Esophagus mucosa (tissue), 1 donor: ENCODE data around the gene FALEC. TPM values are rescaled to one million over a fixed set of nuclear protein-coding genes. Genes with fewer than 3 reads are reported as not detected.
"Not testable (repeated sequence)": the region's sequence is repeated elsewhere in the genome, so short reads cannot be mapped to it uniquely, and the experiment has no call there.

Source experiments
- ATAC-seq: fragments of 200-7000 bp; cut with Tn5 transposase; one replicate; pipeline ENCODE4 v1.9.1; 2020
- total RNA-seq: library from RNA; stranded (reverse); gene quantifications from one replicate; pipeline ENCODE4 v1.2.4, GENCODE V29; 2023
- donor health status: DM: yes; HTN: yes; CAD: no.

The FALEC gene
- total RNA-seq, 1 donor from 2014 or later: 1.6 TPM

DNA sequence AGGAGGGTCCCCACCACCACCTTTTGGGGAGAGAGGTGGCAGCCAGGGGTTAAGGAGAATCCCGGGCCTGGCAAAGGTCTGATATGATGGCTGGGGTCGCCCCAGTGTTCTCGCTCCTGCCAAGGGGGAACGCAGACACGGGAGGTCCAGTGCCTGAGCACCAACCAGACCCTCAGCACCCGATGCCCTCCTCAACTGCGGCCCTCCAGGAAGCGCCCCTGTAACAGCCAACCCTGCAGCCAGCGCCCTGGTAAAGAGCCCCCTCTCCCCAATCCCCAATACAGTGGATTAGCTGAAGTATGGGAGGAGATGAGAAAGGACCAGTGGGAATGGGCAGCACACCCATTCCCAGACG, 44.1 kb downstream of the FALEC start:
- ATAC-seq: no peak

DNA sequence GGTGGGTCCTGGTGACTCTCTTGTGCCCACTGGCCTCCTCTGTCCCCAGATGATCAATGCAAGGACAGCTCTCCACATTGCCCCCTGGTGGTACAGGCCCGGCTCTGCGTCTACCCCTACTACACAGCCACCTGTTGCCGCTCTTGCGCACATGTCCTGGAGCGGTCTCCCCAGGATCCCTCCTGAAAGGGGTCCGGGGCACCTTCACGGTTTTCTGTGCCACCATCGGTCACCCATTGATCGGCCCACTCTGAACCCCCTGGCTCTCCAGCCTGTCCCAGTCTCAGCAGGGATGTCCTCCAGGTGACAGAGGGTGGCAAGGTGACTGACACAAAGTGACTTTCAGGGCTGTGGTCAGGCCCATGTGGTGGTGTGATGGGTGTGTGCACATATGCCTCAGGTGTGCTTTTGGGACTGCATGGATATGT, 44.5 kb downstream of the FALEC start:
- ATAC-seq: peak; percentile 8

DNA sequence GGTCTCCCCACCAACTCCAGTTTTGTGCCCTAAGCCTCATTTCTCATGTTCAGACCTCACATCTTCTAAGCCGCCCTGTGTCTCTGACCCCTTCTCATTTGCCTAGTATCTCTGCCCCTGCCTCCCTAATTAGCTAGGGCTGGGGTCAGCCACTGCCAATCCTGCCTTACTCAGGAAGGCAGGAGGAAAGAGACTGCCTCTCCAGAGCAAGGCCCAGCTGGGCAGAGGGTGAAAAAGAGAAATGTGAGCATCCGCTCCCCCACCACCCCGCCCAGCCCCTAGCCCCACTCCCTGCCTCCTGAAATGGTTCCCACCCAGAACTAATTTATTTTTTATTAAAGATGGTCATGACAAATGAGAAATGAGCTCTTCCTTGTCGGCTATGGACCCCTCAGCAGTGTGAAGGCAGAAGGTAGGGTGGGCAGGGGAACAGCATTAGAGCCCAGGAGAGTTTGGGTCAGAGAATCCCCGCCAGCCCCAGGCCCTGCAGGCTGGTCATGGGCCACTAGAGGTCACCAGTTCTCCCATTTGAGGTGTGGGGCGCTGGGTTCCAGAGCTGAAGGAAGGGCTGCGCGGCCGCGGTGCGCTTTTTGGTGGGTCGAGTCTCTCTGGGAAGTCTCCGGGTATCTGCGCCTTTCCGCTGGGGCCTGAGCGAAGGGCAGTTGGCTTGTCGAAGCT, 45.2 kb downstream of the FALEC start:
- peak; percentile 49 for ATAC-seq

DNA sequence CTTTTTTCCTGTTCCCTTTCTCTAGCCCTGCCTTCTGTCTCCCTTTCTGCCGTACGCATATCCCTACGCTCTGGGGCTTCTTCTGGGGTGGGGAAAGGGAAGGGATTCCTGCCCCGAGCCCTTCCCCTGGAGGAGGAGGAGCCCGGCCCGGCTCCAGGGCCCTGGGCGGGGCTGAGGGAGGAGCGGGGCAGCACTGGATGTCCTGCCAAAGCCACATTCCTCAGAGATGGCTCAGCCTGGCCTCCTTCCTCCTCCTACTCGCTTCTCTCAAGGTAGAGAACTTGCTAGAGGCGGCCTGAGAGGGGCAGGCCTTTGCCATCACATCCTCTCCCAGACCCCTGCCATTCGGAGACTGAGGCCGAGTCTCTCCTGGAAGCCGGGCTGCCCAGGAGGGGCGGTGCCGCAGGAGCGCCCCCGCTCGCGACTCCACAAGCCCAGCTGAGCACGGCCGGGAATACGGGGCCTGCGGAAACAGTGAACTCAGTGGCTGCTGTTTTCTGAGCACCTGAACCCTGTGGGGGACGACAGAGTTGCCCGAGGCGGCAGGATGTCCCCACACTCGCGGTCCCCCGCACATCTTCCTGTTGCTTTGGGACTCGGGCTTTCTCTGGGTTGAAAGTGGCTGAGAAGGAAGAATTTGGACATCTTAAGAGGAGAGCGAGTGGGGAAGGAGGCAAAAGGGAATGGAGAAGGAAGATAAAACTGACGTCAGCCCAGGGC, 45.9 kb downstream of the FALEC start:
- peak; percentile 83 for ATAC-seq

DNA sequence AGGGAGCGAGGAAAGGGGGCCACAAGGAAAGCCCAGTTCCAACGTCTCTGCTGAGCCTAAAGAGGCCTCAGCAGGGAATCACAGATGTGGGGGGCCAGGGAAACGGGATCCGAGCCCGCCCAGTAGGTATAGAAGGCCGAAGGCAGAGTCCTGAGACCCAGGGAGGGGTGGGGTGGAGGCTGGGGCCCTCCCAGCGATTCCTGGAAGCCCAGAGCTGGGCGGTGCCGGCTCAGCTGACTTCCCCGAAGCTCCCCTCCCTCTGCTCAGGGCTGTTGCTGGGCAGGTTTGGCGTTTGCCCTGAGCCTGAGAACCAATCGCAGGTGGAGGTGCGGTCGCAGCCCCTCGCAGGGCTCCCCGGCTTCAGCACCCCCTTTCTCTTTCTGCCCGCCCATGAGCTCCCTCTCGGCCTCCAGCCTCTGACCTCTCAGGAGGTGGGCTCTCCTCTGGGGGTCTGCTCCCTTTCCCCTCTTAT, 46.5 kb downstream of the FALEC start:
- ATAC-seq: peak; percentile 79

DNA sequence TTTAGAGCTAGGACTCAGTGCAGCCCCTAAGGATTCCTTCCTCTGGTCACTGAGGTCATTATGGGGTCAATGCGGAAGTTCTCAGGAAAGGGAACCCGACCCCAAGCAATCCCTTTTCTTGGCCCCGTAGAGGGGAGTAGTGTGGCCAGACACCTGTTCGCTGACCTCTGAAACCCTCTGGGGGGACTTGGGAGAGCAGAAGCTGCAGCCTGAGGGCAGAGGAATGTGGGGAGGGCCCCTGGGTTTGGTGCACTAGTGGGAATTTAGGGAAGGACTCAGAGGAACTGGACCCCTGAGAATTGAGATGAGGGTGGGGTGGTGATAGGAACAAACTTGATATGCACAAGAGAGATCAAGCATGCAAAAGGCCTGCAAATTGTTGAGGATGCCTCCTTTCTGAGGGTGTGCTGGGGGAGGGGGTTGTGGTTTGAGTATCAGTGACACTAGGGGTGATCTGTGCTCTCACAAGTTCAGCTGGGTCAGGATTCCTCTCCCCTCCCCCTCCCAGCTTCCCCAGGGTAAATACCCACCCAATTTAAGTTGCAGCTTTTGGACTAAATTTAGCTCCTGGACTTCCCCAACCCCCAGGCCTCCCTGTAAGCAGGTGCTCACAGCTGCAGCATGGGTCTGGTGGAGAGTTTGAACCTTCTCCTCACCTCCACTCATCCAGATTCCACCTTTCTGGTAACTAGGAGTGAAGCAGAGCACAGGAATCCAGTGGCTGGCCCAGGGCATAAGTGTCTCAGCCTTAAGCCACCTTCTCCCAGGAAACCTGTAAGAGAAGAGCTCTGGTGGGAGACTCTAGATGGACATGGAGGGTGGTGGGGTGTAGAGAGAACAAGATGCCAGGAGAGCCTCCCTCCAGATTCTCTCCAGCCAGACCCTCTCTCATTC, 47.1 kb downstream of the FALEC start:
- ATAC-seq: no peak

DNA sequence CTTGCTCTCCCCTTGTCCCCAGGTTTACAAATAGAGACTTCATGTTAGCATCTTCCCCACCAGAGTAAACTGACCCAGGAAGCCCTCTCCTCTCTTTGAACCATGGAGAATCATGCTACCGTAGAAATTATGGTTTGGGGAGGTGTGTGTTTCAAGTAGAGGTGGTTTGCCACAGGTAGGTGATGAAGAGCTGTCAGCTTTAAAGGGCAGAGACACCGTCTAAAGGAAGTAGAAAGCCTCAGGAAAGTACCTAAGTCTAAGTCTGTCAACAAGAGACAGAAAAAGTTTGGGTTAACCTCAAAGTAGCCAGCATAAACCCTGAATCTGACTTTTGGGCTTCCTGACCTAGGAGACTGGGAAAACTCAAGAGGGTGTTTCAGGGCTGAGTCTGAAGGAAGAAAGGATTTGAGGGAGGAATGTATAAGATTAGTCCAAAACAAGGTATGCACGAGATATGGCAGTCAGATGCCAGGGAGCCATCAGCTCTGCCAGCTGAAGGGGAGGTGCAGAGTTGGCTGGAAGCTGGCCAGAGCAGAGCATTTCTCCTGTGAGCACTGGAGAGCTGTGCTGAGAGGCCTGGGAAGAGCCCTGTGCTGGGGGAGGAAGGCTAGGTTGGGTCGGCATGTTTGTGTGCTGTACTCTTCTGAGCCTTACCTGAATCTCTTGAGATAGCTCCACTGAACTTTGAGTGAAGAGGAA, 47.9 kb downstream of the FALEC start:
- ATAC-seq: no peak

DNA sequence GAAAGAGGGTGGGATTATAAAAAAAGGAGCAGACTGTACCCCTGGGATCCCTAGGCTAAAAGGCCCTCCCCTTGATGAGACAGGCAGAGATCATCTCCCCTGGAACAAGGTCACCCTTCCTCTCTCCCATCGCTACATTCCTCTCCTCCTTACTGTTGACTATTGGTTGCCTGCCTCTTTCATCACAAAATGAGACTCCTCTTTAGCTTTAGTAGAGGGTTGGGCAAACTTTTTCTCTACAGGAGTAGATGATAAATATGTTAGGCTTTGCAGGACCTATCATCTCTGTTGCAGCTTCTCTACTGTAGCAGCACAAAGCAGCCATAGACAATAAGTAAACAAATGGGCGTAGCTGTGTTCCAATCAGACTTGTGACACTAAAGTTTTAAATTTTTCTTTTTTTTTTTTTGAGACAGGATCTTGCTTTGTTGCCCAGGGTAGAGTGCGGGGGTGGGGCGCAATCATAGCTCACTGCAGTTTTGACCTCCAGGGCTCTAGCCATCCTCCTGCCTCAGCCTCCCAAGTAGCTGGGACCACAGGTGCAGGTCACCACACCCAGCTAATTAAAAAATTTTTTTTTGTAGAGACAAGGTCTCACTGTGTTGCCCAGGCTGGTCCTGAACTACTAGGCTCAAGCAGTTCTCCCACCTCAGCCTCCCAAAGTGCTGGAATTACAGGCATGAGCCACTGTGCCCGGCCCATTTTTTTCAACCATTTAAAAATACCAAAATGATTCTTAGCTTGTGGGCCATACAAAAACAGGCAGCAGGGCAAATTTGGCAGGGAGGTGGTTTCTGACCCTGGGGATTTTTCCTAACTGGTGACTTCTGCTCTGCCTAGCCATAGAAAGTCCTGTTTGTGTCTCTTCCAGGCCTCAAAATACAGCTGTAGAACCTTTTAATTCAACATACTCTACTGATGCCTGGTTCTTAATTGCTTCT, 48.8 kb downstream of the FALEC start:
- no peak for ATAC-seq

DNA sequence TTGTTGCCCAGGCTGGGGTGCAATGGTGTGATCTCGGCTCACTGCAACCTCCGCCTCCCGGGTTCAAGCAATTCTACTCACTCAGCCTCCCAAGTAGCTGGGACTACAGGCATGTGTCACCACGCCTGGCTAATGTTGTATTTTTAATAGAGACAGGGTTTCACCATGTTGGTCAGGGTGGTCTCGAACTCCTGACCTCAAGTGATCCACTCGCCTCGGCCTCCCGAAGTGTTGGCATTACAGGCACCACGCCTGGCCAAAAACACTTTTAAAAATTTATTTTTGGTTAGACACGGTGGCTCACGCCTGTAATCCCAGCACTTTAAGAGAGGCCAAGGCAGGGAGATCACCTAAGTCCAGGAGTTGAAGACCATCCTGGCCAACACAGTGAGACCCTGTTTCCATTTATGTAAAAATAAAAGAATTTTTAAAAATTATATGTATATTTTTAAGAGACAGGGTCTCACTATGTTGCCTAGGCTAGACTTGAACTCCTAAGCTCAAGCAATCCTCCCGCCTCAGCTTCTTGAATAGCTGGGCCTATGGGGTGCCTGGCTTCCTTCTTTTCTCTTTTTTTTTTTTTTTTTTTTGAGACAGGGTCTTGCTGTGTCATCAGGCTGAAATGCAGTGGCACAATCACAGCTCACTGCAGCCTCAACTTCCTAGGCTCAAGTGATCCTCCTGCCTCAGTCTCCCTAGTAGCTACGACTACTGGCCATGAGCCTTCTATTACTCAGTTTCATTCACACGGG, 49.9 kb downstream of the FALEC start:
- ATAC-seq: not testable (repeated sequence)

DNA sequence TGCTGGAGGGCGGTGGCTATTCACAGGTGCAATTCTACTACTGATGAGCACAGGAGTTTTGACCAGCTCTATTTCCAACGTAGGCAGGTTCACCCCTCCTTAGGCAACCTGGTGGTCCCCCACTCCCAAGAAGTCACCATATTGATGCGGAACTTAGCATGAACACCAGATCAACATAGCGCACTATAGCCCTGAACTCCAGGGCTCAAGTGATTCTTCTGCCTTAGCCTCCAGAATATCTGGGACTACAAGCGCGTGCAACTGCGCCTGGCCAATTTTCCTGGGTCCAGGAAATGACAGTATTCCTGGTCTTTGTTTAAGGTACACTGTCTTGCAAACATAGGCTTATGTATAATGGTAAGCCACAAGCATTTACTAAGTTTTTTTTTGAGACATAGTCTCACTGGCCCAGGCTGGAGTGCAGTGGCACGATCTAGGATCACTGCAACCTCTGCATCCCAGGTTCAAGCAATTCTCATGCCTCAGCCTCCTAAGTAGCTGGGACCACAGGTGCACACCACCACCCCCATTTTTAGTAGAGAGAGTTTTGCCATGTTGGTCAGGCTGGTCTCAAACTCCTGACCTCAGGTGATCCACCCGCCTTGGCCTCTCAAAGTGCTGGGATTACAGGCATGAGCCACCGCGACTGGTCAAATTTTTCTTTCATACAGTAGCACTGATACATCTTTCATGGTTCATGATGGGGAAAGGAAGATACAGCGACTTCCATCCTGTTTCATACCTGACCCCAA, 51.2 kb downstream of the FALEC start:
- no peak for ATAC-seq

DNA sequence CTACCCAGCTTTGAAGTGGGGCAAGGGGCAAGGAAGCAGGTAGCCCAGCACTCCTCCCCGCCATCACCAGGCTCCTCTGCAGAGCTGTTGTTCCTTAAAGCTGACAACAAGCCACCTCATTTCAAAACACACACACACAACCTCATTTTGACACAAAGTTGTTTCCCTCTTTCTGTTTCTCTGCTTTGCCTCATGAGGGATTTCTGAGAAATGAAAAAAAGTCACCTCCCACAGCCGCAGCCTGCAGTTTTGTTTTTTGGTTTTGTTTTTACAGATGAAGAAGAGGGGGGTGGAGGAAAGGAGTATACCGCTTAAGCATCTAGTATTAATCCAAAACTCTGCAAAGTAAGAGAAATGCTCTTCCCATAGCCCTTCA, 51.8 kb downstream of the FALEC start:
- no peak for ATAC-seq

DNA sequence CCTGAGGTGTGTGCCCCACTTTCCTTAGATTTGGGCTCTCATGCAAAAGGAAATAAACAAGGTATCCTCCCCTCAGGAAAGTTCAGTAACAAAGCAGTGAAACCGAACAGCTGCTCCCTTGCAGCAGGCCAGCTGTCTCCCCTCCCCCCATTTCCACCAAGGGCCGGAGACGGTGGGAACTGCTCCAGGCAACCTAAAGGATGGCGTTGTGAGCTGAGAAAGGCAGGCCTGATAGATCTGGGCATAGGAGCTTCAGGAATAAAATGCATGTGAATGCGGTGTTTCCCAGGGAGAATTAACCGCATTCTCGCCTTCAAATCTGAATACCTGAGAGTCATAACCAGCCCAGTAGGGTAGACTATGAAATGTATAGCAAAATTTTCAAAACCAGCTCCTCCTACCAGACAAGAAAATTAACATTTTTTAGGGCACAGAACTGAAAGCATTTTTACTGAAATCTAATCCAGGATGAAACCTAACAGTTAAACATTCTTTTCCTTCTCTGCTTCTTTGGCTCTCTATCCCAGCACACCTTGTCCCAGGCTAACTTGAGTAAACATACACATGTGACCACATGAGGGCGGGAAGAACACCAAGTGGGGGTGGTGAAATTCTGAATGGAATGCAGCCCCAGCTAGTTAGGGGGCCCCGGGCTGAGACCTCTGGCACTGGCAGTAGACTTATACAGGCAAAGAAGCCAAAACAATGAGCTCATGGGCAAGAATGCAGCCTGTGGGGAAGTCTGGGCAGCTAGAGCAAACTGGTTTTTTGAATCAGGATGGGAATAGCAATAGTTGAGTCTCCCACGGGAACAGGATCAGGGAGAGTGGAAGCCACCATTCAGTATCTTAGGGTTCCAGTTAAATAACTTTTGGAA, 52.4 kb downstream of the FALEC start:
- peak; percentile 59 for ATAC-seq

DNA sequence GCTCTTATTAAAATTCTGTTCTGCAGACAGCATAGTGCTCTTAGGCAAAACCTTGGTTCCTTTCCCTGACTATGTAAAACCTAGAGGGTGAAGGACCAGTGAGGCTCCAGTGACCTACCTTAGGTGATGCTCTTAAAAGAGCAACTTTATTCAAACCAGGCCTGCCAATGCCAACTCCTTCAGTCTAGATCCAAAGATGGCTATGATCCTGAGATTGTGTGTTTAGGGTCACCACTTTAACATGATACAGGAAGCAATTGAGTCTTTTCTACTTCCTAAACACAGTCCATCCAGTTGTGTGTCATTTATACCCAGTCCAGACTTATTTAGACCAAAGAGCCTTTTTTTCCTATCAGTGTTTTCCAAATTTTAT, 53.0 kb downstream of the FALEC start:
- peak; percentile 4 for ATAC-seq

DNA sequence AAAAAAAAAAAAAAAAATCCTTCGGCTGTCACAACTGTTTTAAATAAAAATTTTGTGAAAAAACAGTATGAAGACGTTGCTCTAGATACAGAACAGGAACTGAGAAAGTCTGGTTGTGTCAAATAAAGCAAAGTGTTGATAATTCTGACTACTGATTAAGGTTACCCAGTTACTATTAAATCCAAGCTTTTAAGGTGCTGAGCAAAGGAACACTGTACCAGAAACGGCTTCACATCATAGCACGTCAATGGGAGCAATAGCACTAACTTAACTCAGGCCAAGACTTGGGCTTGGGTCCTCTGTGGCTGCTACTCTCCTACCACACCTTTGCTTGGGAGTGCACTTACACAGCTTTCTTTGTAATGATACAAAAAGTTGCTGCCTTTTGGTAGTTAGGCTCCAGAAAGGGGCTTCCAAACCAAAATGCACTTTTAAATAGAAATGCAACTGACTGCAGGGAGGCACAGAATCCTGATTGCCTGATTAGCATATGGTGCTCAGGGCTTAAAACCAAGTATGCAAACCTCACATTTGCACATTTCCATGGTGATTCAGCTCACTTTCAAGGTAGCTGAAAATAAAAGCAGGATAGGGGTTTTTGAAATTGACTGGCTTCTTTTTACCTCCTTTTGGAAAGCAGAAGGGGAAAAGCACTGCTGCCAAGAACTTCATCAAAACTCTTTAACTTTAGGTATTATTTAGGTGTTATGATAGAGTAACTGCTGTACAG, 57.5 kb downstream of the FALEC start:
- ATAC-seq: no peak

DNA sequence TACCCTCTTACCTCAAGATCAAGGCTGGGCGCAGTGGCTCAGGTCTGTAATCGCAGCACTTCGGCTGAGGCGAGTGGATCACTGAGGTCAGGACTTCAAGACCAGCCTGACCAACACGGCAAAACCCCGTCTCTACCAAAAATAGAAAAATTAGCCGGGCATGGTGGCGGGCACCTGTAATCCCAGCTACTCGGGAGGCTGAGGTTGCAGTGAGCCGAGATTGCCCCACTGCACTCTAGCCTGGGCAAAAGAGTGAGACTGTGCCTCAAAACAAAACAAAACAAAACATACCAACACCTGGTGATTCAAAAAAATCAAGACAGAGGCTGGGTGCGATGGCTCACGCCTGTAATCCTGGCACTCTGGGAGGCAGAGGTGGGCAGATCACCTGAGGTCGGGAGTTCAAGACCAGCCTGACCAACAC, 58.1 kb downstream of the FALEC start:
- not testable (repeated sequence) for ATAC-seq

DNA sequence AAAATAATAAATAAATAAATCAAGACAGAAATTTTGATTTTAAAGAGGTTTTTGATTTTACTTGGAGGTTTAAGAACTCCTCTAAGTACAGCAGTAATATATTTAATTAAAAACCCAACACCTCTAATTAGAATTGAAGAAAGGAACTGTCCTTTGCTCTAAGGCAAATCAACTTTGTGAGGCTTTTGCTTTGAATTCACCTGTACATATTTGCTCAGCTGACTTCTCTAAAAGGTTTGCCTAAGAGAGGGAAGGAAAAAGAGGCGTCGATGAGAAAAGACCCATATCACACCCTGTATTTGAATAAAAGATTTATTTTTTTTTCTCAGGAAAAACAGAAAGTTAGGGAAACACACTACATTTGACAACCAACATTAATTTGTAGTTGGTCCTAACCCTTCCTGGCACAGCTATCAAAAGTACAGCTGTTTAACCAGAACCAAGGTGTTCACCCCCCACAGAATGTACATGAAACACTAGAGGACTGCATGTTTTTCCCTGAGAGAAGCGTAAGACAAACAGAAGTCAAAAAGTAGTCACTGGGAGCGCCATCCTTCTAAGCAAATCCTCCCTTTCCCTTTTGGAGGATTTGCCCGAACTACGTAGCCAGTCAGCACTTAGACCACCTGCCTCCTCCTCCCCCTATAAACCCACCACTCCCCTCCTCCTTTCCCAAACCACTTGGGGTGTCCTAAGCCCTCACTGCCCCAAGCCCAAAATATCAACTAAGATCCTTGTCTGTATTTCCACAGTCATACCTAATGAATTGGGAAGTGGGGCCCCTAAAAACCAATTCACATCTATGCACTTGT, 58.9 kb downstream of the FALEC start:
- ATAC-seq: no peak

DNA sequence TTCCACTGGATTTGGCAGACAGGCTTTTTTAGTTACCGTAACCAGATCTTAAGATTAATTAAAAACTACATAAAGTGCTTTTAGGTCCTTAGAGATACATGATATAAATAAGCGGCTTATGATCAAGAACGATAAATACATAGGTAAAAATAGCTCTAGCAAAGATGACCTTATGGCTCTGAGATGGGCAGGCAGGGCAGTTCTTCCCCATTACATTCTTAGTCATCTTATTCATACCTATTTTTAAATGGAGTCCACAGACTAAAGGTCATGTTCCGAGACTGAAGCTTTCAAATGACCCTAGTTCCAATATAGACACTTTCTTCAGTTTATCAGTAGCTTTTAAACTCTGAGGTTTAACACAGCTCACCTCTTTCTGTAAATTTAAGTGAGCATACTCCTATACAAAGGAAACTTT, 59.5 kb downstream of the FALEC start:
- no peak for ATAC-seq
